IMR-90 (cell line): ENCODE measurements around the gene MTUS2. TPM values are rescaled to one million over a fixed set of nuclear protein-coding genes. Genes with fewer than 3 reads are reported as not detected.

ENCODE experiments used
- ATAC-seq: fragments of 200-7000 bp; cut with Tn5 transposase; 2 replicates; pipeline ENCODE4 v1.9.1; 2020; ENCODE audit warnings: low read depth, mild to moderate bottlenecking, moderate library complexity
- BruUV-seq: library from RNA; stranded (reverse); fragments of 400-500 nt; replicated peaks from 2 replicates; lab custom pipeline; 2021; lab: Mats Ljungman, UMichigan
- CTCF ChIA-PET: fragments of 300-600 bp; formaldehyde crosslinking; extraction: SDS; loops from one replicate; lab custom pipeline; 2021; ENCODE audit warnings: antibody characterized with exemption; lab: Yijun Ruan, JAX
- POLR2A ChIA-PET: fragments of 300-600 bp; sonication (Branson Sonifier 250); formaldehyde crosslinking; loops from one replicate; lab custom pipeline; 2022; ENCODE audit warnings: antibody characterized with exemption; ENCODE audit not compliant: unreplicated experiment; lab: Charles Lee
- DNase-seq: peaks from one replicate; pipeline ENCODE4 v3.0.0; 2013
- H2AFZ ChIP-seq: replicated peaks from 2 replicates; pipeline ENCODE3; 2013; ENCODE audit warnings: low read length, mild to moderate bottlenecking; ENCODE audit not compliant: poor library complexity
- H2AK5ac ChIP-seq: 2 replicates; pipeline ENCODE4 v1.6.1; 2013; ENCODE audit warnings: low read depth, low read length, inconsistent platforms
- H2AK9ac ChIP-seq: replicated peaks from 2 replicates; pipeline ENCODE3; 2013; ENCODE audit warnings: mild to moderate bottlenecking, low read depth, low read length, moderate library complexity; ENCODE audit not compliant: poor library complexity
- H2BK120ac ChIP-seq: 2 replicates; pipeline ENCODE4 v1.6.1; 2013; ENCODE audit warnings: low read depth, low read length, inconsistent platforms
- H2BK15ac ChIP-seq: 3 replicates; pipeline ENCODE4 v1.6.1; 2013; ENCODE audit warnings: low read depth, low read length, inconsistent platforms
- H2BK20ac ChIP-seq: 2 replicates; pipeline ENCODE4 v1.6.1; 2013; ENCODE audit warnings: low read depth, mild to moderate bottlenecking, inconsistent platforms, low read length, moderate library complexity
- H2BK5ac ChIP-seq: 2 replicates; pipeline ENCODE4 v1.6.1; 2013; ENCODE audit warnings: mild to moderate bottlenecking, low read depth, low read length, inconsistent platforms; ENCODE audit not compliant: poor library complexity, severe bottlenecking
- H3K14ac ChIP-seq: replicated peaks from 2 replicates; pipeline ENCODE4 v1.6.1; 2013; ENCODE audit warnings: low read depth, low read length, inconsistent platforms
- H3K18ac ChIP-seq: 2 replicates; pipeline ENCODE4 v1.6.1; 2013; ENCODE audit warnings: low read depth, low read length, control low read depth
- H3K23ac ChIP-seq: 2 replicates; pipeline ENCODE4 v1.6.1; 2013; ENCODE audit warnings: low read depth, low read length, inconsistent platforms
- H3K27ac ChIP-seq: 2 replicates; pipeline ENCODE4 v1.5.1; 2013; ENCODE audit warnings: mild to moderate bottlenecking, control low read depth, low read length; ENCODE audit not compliant: insufficient read depth
- H3K27me3 ChIP-seq: 2 replicates; pipeline ENCODE4 v1.6.1; 2013; ENCODE audit warnings: low read length; ENCODE audit not compliant: control insufficient read depth, insufficient read depth
- H3K36me3 ChIP-seq: 2 replicates; pipeline ENCODE4 v1.6.1; 2013; ENCODE audit warnings: low read length, mixed read lengths; ENCODE audit not compliant: control insufficient read depth, insufficient read depth
- H3K4ac ChIP-seq: 2 replicates; pipeline ENCODE4 v1.6.1; 2013; ENCODE audit warnings: low read depth, low read length, inconsistent platforms
- H3K4me1 ChIP-seq: 2 replicates; pipeline ENCODE4 v1.6.1; 2013; ENCODE audit warnings: low read length, mixed read lengths; ENCODE audit not compliant: control insufficient read depth, insufficient read depth
- H3K4me2 ChIP-seq: 2 replicates; pipeline ENCODE4 v1.6.1; 2013; ENCODE audit warnings: low read depth, mild to moderate bottlenecking, control low read depth, low read length, moderate library complexity
- H3K4me3 ChIP-seq: 2 replicates; pipeline ENCODE4 v1.5.1; 2013; ENCODE audit warnings: low read depth, mild to moderate bottlenecking, control low read depth, low read length, moderate library complexity; ENCODE audit not compliant: insufficient read depth
- H3K56ac ChIP-seq: 2 replicates; pipeline ENCODE4 v1.6.1; 2013; ENCODE audit warnings: low read length, inconsistent platforms; ENCODE audit not compliant: insufficient read depth; ENCODE audit errors: extremely low read depth
- H3K79me1 ChIP-seq, 2 experiments: 2 replicates each; pipeline ENCODE4 v1.6.1; 2013; ENCODE audit warnings: low read length in 2 of 2, inconsistent platforms in 1 of 2, low read depth in 1 of 2
- H3K9ac ChIP-seq: 2 replicates; pipeline ENCODE4 v1.6.1; 2013; ENCODE audit warnings: low read depth, low read length, control low read depth
- H3K9me1 ChIP-seq: 2 replicates; pipeline ENCODE4 v1.6.1; 2013; ENCODE audit warnings: low read length, inconsistent platforms; ENCODE audit not compliant: insufficient read depth
- H3K9me3 ChIP-seq: 2 replicates; pipeline ENCODE4 v1.6.1; 2013; ENCODE audit warnings: low read length; ENCODE audit not compliant: control insufficient read depth, insufficient read depth
- H4K20me1 ChIP-seq: 2 replicates; pipeline ENCODE4 v1.6.1; 2013; ENCODE audit warnings: low read length, inconsistent platforms; ENCODE audit not compliant: insufficient read depth
- H4K5ac ChIP-seq: 2 replicates; pipeline ENCODE4 v1.6.1; 2013; ENCODE audit warnings: mild to moderate bottlenecking, low read depth, low read length, control low read depth
- H4K8ac ChIP-seq, 2 experiments: 2 replicates each; pipeline ENCODE4 v1.6.1; 2013; ENCODE audit warnings: low read depth in 2 of 2, low read length in 2 of 2, control low read depth in 1 of 2, inconsistent platforms in 1 of 2
- H4K91ac ChIP-seq: 2 replicates; pipeline ENCODE4 v1.6.1; 2013; ENCODE audit warnings: low read depth, low read length, inconsistent platforms; ENCODE audit not compliant: insufficient read depth
- MAFK ChIP-seq: IDR thresholded peaks from 2 replicates; pipeline ENCODE4 v1.6.1; 2012; ENCODE audit warnings: low read depth, low read length, improper control_type of control experiment
- MAZ ChIP-seq: IDR thresholded peaks from 2 replicates; pipeline ENCODE4 v1.6.1; 2012; ENCODE audit warnings: low read depth, mild to moderate bottlenecking, low read length, improper control_type of control experiment, moderate library complexity, borderline replicate concordance
- WGBS, 2 experiments: methylation state at CpG; one replicate each; pipeline versions ENCODE4 v1.1.5 to v1.1.7; 2013; ENCODE audit warnings: missing lambda C conversion rate in 2 of 2; ENCODE audit not compliant: insufficient read length in 1 of 2; ENCODE audit errors: extremely low coverage in 2 of 2; 5-methylcytosine and 5-hydroxymethylcytosine counted together
- dilution Hi-C: fragments of 300-500 bp; cut with HindIII; formaldehyde crosslinking; loops from one replicate; pipeline ENCODE4 v1.14.3; 2018; ENCODE audit warnings: low sequenced_read_pairs; ENCODE audit not compliant: unreplicated experiment
- in situ Hi-C: fragments of 300-500 bp; cut with MboI; formaldehyde crosslinking; loops from 3 replicates; pipeline ENCODE4 v1.14.3; 2019; ENCODE audit warnings: low sequenced_read_pairs, inconsistent platforms, mixed read lengths
- intact Hi-C: fragments of 100-400 bp; cut with micrococcal nuclease; formaldehyde crosslinking; loops from 2 replicates; pipeline ENCODE4 v1.10.0; 2022
- polyA plus RNA-seq, 3 experiments: library from polyadenylated mRNA; depleted of rRNA; stranded (reverse); fragments of >200 nt; gene quantifications; 2 replicates each; pipeline ENCODE4 v1.2.3, GENCODE V29; 2012; ENCODE audit warnings: low replicate concordance in 1 of 3
- total RNA-seq: library from RNA; depleted of rRNA; stranded (reverse); fragments of >200 nt; gene quantifications from 2 replicates; pipeline ENCODE4 v1.2.3, GENCODE V29; 2012

The MTUS2 gene
- total and polyA plus RNA-seq, 2 of the 4 experiments (the other 2 are of a cell fraction), result under 0.01 to 0.02 TPM

DNA sequence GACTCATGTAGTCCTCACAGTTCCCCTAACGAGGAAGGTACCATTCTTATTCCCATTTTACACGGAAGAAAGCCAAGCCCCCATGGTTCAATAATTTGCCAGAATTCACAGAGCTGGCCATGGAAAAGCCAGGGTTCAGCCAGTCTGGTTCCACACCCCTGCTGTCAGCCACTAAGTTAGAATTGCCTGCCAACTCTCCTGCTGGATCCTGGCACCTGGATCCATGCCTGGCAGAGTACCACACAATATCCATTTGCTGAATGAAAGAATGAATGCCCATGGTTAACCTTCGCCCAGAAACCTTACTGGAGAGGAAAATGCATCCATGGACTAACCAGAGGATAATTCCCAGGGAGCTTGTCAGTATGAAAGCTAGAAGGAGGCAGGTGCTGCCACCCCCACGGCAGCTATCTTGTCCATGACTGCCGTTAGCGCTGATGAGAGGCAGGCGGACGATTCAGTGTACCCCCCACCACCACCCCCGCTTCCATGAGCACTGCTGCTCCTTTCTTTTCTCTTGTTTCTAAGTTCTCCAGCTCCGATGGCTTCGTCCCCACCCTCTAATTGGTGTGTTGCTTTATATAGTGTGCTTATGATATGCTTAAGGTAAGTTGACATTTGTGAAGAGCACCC, 660.9 kb downstream of the MTUS2 start:
- Histone ChIP-seq H4K20me1 (no peaks in the 10 kb centered on the region), H3K23ac (no peak overlapping the region), H2BK15ac (no peak overlapping the region), H3K36me3 (no peaks in the 10 kb centered on the region), H3K9me3 (no peaks in the 10 kb centered on the region), H3K27ac (no peak overlapping the region), H2AFZ (no peak overlapping the region), H4K8ac (no peak overlapping the region), H3K56ac (no peak overlapping the region), H3K4me3 (no peak overlapping the region), H4K5ac (no peak overlapping the region), H3K4ac (no peak overlapping the region), H2AK5ac (no peak overlapping the region), H3K4me2 (no peak overlapping the region), H3K14ac (no peak overlapping the region), H3K9ac (no peak overlapping the region), H2BK120ac (no peak overlapping the region), H3K27me3 (peaks cover 56% of the 10 kb centered on the region), H3K79me1 (no peaks in the 10 kb centered on the region), H2BK20ac (no peak overlapping the region), H2AK9ac (peak overlapping the region; percentile 38), H3K4me1 (no peaks in the 10 kb centered on the region), H3K9me1 (no peaks in the 10 kb centered on the region), H2BK5ac (no peak overlapping the region), H4K91ac (no peak overlapping the region), H3K18ac (no peak overlapping the region)
- intact Hi-C loops (no loop called here), dilution Hi-C loops (no loop called here), in situ Hi-C loops (no loop called here)
- no peak for TF ChIP-seq MAZ
- no peak for TF ChIP-seq MAFK
- ChIA-PET POLR2A (no interaction called here), CTCF (no interaction called here)
- WGBS, 2 experiments, result 70% methylated on average over 2 of the region's 11 CpGs; no CpG with 5 or more reads in 1 of the 2 experiments
- no TSS peak for BruUV-seq
- ATAC-seq (no peak), DNase-seq (no peak)
